ENCODE results near the gene SORCS3. TPM values are rescaled to one million over a fixed set of nuclear protein-coding genes. Genes with fewer than 3 reads are reported as not detected.

The SORCS3 gene
- total RNA-seq, 1 donor from 2014 or later = 2.0 TPM

DNA sequence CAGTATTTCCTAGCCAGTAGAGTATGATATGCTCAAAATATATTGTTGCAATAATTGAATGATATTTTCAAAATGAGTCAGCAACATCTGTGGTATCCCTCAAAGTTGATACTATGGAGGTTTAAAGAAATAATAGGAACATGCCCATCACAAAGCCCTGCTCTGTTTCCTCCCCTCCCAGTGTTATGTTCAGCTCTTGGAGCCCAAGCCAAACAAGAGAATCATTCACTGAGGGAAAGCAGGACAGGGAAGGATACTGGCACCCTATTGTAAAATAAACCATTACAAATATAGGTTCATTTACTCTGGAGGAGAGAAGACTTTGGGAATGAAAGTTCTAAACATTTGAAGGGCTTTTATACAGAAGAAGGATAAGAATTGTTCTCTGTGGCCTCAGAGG is 37.6 kb downstream of the SORCS3 start:
- no peak for DNase-seq
- Mint-ChIP-seq H3K27ac (ENCODE audit: unreplicated experiment) (no peak overlapping the region), H3K4me3 (ENCODE audit: unreplicated experiment) (no peak overlapping the region), H3K27me3 (ENCODE audit: unreplicated experiment) (peaks cover 5% of the 10 kb centered on the region), H3K36me3 (ENCODE audit: unreplicated experiment) (no peaks in the 10 kb centered on the region), H3K9me3 (ENCODE audit: unreplicated experiment) (peaks cover 3% of the 10 kb centered on the region), H3K4me1 (ENCODE audit: low read depth, unreplicated experiment) (no peaks in the 10 kb centered on the region)
- TF ChIP-seq CTCF (IDR thresholded peaks at IDR 0.05; ENCODE audit: partially characterized antibody, unreplicated experiment) = no peak

DNA sequence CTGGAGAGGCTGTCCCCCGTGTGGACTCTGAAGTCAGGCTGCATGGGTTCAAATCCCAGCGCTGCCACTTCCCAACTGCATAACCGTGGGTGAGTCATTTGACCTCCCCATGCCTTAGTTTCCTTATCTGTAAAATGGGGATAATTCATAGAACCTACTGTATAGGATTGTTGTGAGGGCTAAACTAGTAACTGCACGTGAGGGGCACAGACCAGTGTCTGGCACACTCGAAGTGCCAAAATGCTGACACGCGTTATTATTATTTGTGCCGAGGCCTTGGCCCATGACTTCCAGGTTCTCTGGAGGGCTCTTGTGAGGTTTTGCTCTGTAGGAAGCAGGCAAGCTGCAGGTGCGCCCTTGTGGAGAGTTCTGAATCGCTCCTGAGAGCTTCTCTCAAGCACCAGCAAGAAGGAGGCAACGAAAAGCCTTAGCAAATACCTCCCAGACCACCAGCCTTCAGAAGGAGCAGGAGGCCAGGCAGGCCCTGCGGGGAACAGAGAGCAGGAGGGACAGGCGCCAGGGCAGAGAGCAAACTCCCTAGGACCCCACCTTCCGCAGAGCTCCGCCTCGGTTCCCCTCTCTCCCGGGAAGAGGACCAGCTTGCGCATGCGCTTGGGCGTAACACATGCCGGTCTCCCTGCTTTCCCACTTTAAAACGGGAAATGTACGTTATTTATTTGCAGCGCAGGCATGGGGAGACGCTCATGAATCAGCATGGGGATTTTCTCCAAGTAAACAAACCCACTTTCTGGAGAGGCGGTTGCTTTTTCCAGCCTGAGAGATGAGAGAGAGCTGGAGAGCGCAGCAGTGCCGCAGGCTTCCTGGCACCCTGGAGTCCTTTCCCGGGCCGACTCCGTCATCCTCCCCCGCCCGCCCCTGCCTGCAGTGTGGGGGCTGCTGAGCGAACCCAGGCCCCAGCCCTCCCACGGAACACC is 39.6 kb downstream of the SORCS3 start:
- peak; percentile 69 for DNase-seq
- peaks cover 5% of the 10 kb centered on the region for H3K27me3 Mint-ChIP-seq (ENCODE audit: unreplicated experiment)
- no peak for TF ChIP-seq CTCF (IDR thresholded peaks at IDR 0.05; ENCODE audit: partially characterized antibody, unreplicated experiment)
- H3K27ac Mint-ChIP-seq (ENCODE audit: unreplicated experiment) = no peak overlapping the region
- H3K4me1 Mint-ChIP-seq (ENCODE audit: low read depth, unreplicated experiment) = no peaks in the 10 kb centered on the region
- no peaks in the 10 kb centered on the region for H3K36me3 Mint-ChIP-seq (ENCODE audit: unreplicated experiment)
- H3K4me3 Mint-ChIP-seq (ENCODE audit: unreplicated experiment) = peak overlapping the region; percentile 71
- peaks cover 3% of the 10 kb centered on the region for H3K9me3 Mint-ChIP-seq (ENCODE audit: unreplicated experiment)

DNA sequence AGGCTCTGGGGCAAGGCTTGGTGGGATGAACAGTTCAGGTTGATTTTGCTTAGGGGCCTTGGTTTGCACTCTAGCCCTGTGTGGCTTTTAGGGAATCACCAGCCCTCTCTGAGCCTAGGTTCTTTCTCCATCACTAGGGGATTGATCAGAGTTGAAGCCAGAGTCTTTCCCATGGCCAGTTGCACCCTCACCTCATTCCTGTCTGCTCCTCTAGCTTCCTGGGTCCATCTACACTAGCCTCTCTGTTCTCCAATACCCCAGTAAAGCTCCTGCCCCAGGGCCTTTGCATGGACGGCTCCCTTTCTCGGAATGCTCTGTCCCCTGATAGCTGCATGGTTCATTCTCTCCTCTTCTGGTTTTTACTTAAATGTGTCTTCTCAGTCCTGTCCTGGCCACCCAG is 40.4 kb downstream of the SORCS3 start:
- Mint-ChIP-seq H3K9me3 (ENCODE audit: unreplicated experiment) (peaks cover 3% of the 10 kb centered on the region), H3K27ac (ENCODE audit: unreplicated experiment) (no peak overlapping the region), H3K4me1 (ENCODE audit: low read depth, unreplicated experiment) (no peaks in the 10 kb centered on the region), H3K27me3 (ENCODE audit: unreplicated experiment) (peaks cover 5% of the 10 kb centered on the region), H3K36me3 (ENCODE audit: unreplicated experiment) (no peaks in the 10 kb centered on the region), H3K4me3 (ENCODE audit: unreplicated experiment) (peak overlapping the region; percentile 71)
- no peak for DNase-seq
- TF ChIP-seq CTCF (IDR thresholded peaks at IDR 0.05; ENCODE audit: partially characterized antibody, unreplicated experiment) = no peak

GRCh38 chr10:104683567-104683966 is 42.5 kb downstream of the SORCS3 start:
- no peak for DNase-seq
- Mint-ChIP-seq H3K27me3 (ENCODE audit: unreplicated experiment) (peaks cover 6% of the 10 kb centered on the region), H3K4me3 (ENCODE audit: unreplicated experiment) (no peak overlapping the region), H3K9me3 (ENCODE audit: unreplicated experiment) (peaks cover 3% of the 10 kb centered on the region), H3K27ac (ENCODE audit: unreplicated experiment) (no peak overlapping the region), H3K4me1 (ENCODE audit: low read depth, unreplicated experiment) (no peaks in the 10 kb centered on the region), H3K36me3 (ENCODE audit: unreplicated experiment) (no peaks in the 10 kb centered on the region)
- TF ChIP-seq CTCF (IDR thresholded peaks at IDR 0.05; ENCODE audit: partially characterized antibody, unreplicated experiment) = no peak

DNA sequence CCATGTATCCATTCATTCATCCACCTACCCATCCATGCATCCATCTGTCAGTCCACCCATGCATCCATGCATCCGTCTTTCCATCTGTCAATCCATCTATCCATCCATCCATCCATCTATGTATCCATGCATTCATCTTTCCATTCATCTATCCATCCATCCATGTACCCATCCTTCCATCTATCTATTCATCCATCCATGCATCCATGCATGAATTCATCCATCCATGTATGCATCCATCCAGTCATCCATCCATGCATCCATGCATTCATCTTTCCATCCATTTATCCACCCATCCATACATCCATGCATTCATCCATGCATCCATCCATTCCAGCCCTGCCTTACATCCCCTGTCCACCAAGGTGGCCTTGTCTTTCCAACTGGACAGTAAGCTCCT is 45.7 kb downstream of the SORCS3 start:
- Mint-ChIP-seq H3K4me1 (ENCODE audit: low read depth, unreplicated experiment) (no peaks in the 10 kb centered on the region), H3K4me3 (ENCODE audit: unreplicated experiment) (no peak overlapping the region), H3K9me3 (ENCODE audit: unreplicated experiment) (no peaks in the 10 kb centered on the region), H3K36me3 (ENCODE audit: unreplicated experiment) (no peaks in the 10 kb centered on the region), H3K27me3 (ENCODE audit: unreplicated experiment) (peaks cover 2% of the 10 kb centered on the region), H3K27ac (ENCODE audit: unreplicated experiment) (no peak overlapping the region)
- no peak for TF ChIP-seq CTCF (IDR thresholded peaks at IDR 0.05; ENCODE audit: partially characterized antibody, unreplicated experiment)
- DNase-seq = no peak
